HepG2 (cell line): ENCODE data around the gene PGM5.

Experiments
- FOXK2 ChIP-seq: fragments of 450-650 bp; IDR thresholded peaks from 2 replicates; pipeline ENCODE4 v1.6.1; 2016
- NFE2 ChIP-seq: sonication (generic); formaldehyde crosslinking; IDR thresholded peaks from 2 replicates; pipeline ENCODE4 v1.4.0; 2020; ENCODE audit warnings: missing genetic modification reagents
- POLR2AphosphoS5 ChIP-seq: IDR thresholded peaks from 2 replicates; pipeline ENCODE4 v1.6.1; 2012; ENCODE audit warnings: low read depth, low read length
- ZBTB1 ChIP-seq: sonication (generic); formaldehyde crosslinking; IDR thresholded peaks from 2 replicates; pipeline ENCODE4 v1.4.0; 2020; ENCODE audit warnings: missing genetic modification reagents, borderline replicate concordance

GRCh38 chr9:68551191-68551590 is 194.8 kb downstream of the PGM5 start:
- TF ChIP-seq POLR2AphosphoS5 (no peak), ZBTB1 (CRISPR knock-in tag) (no peak), NFE2 (CRISPR knock-in tag) (no peak), FOXK2 (no peak)
